ENCODE measurements around the gene ARHGEF5.

The ARHGEF5 gene

DNA sequence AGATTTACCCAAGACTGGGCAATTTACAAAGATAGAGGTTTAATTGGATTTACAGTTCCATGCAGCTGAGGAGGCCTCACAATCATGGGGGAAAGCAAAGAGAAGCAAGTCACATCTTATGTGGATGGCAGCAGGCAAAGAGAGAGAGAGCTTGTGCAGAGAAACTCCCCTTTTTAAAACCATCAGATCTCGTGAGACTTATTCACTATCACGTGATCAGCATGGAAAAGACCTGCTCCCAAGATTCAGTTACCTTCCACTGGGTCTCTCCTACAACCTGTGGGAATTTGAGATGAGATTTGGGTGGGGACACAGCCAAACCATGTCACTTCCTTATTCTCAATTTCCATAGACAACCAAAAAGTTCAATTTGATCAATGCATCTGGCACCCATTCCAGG lies 73.2 kb downstream of the ARHGEF5 start:
- Histone ChIP-seq H3K4me1 (ENCODE audit: control insufficient read depth, insufficient read depth, low read length) (no peaks in the 10 kb centered on the region), H3K4me3 (ENCODE audit: low read length in 2 of 2) (no peak overlapping the region), H3K27ac (ENCODE audit: low read length) (no peak overlapping the region), H3K9ac (ENCODE audit: low read length in 2 of 2) (no peak overlapping the region), H3K9me3 (ENCODE audit: control insufficient read depth in 2 of 2, low read length in 2 of 2) (peaks cover 0 to 2% of the 10 kb centered on the region in 2 donors), H3K36me3 (ENCODE audit: control insufficient read depth in 2 of 2, insufficient read depth in 2 of 2, low read length in 2 of 2) (no peaks in the 10 kb centered on the region), H3K27me3 (ENCODE audit: control insufficient read depth in 1 of 2, insufficient read depth in 2 of 2, low read length in 2 of 2) (no peaks in the 10 kb centered on the region)

All from stomach smooth muscle (tissue), 2 donors.